HepG2 (cell line): ENCODE data around the gene SNX6. TPM values are rescaled to one million over a fixed set of nuclear protein-coding genes. Genes with fewer than 3 reads are reported as not detected.

Experiments used
- ADNP ChIP-seq: sonication (generic); formaldehyde crosslinking; IDR thresholded peaks from 2 replicates; pipeline ENCODE4 v1.4.0; 2020; ENCODE audit warnings: missing genetic modification reagents
- DPF2 ChIP-seq: sonication (generic); formaldehyde crosslinking; IDR thresholded peaks from 2 replicates; pipeline ENCODE4 v1.4.0; 2020; ENCODE audit warnings: mild to moderate bottlenecking, low read depth, missing genetic modification reagents, borderline replicate concordance
- FUBP1 ChIP-seq: sonication (generic); formaldehyde crosslinking; IDR thresholded peaks from 2 replicates; pipeline ENCODE4 v1.5.1; 2020; ENCODE audit warnings: missing genetic modification reagents, mild to moderate bottlenecking, borderline replicate concordance
- GFI1 ChIP-seq: sonication (generic); formaldehyde crosslinking; IDR thresholded peaks from 2 replicates; pipeline ENCODE4 v1.5.0; 2020; ENCODE audit warnings: missing genetic modification reagents, mild to moderate bottlenecking, borderline replicate concordance
- HNF1A ChIP-seq, 2 experiments: sonication (generic) in 1 of 2; formaldehyde crosslinking in 1 of 2; IDR thresholded peaks; 2 replicates each; pipeline versions ENCODE4 v1.4.0 to v1.6.1; 2016 to 2020; ENCODE audit warnings: borderline replicate concordance in 1 of 2, low read depth in 1 of 2, mild to moderate bottlenecking in 1 of 2, missing genetic modification reagents in 1 of 2
- POGZ ChIP-seq: sonication (generic); formaldehyde crosslinking; IDR thresholded peaks from 2 replicates; pipeline ENCODE4 v1.4.0; 2020; ENCODE audit warnings: mild to moderate bottlenecking, missing genetic modification reagents
- PRDM10 ChIP-seq: sonication (generic); formaldehyde crosslinking; IDR thresholded peaks from 2 replicates; pipeline ENCODE4 v1.4.0; 2020; ENCODE audit warnings: low read depth, missing genetic modification reagents
- SPEN ChIP-seq: sonication (generic); formaldehyde crosslinking; IDR thresholded peaks from 2 replicates; pipeline ENCODE4 v1.5.1; 2020; ENCODE audit warnings: low read depth, mild to moderate bottlenecking, missing genetic modification reagents
- SSRP1 ChIP-seq: IDR thresholded peaks from 2 replicates; pipeline ENCODE4 v1.6.1; 2016; ENCODE audit warnings: control low read depth
- TFE3 ChIP-seq: IDR thresholded peaks from 2 replicates; pipeline ENCODE4 v1.6.1; 2016
- ZNF280B ChIP-seq: sonication (generic); formaldehyde crosslinking; IDR thresholded peaks from 2 replicates; pipeline ENCODE4 v1.5.0; 2020; ENCODE audit warnings: missing genetic modification reagents, mild to moderate bottlenecking, borderline replicate concordance
- ZNF772 ChIP-seq: sonication (generic); formaldehyde crosslinking; IDR thresholded peaks from 2 replicates; pipeline ENCODE4 v1.5.0; 2020; ENCODE audit warnings: mild to moderate bottlenecking, missing genetic modification reagents
- ZNF776 ChIP-seq: sonication (generic); formaldehyde crosslinking; IDR thresholded peaks from 2 replicates; pipeline ENCODE4 v1.4.0; 2020; ENCODE audit warnings: mild to moderate bottlenecking, missing genetic modification reagents
- polyA plus RNA-seq, 8 experiments: library from polyadenylated mRNA; depleted of rRNA in 3 of 8; stranded (reverse) in 7 of 8; unstranded in 1 of 8; fragments of >200 nt; fragmentation: Illumina TruSeq in 4 of 8; extraction: Trizol in 4 of 8; gene quantifications; 2 replicates each; pipeline versions ENCODE4 v1.2.1 to v1.2.3, GENCODE V29; 2011 to 2016; ENCODE audit warnings: low read depth in 4 of 8, missing spikeins in 1 of 8, mixed read lengths in 1 of 8; ENCODE audit not compliant: insufficient read depth in 1 of 8
- total RNA-seq, 5 experiments: library from RNA; depleted of rRNA; stranded (reverse); fragments of >200 nt; fragmentation: Illumina TruSeq; extraction: Trizol; gene quantifications; 2 replicates each; pipeline ENCODE4 v1.2.3, GENCODE V29; 2016; ENCODE audit warnings: low read depth in 1 of 5

SNX6 gene
- total and polyA plus RNA-seq, 2 of the 13 experiments (the other 11 are each of a cell fraction or from before 2014, with no cell fraction given) = 92.3 to 169 TPM

- TF ChIP-seq ZNF772 (CRISPR knock-in tag) = peak; percentile 100
- peak; percentile 93 for TF ChIP-seq ZNF776 (CRISPR knock-in tag)
- peak; percentile 81 for TF ChIP-seq ADNP (CRISPR knock-in tag)
- peak; percentile 100 for TF ChIP-seq SPEN (CRISPR knock-in tag)
- peak; percentile 89 for TF ChIP-seq TFE3 (CRISPR knock-in tag)
- TF ChIP-seq POGZ = peak; percentile 98
- peak; percentile 92 for TF ChIP-seq PRDM10 (CRISPR knock-in tag)
- TF ChIP-seq GFI1 = no peak
- TF ChIP-seq FUBP1 = peak; percentile 59; the same call in 1 of the 2 replicates
- peak; percentile 47; the same call in 1 of the 2 replicates for TF ChIP-seq SSRP1 (CRISPR knock-in tag)
- peak; percentile 69; the same call in 1 of the 2 replicates for TF ChIP-seq DPF2
- TF ChIP-seq HNF1A (IDR thresholded peaks at IDR 0.05; ENCODE audit: low read depth) = no peak; the same call in 1 of the 2 replicates
- peak; percentile 92 for TF ChIP-seq HNF1A (CRISPR knock-in tag; IDR thresholded peaks at IDR 0.05; ENCODE audit: borderline replicate concordance)
- peak; percentile 96 for TF ChIP-seq ZNF280B (CRISPR knock-in tag)
These were observed 90.4 kb downstream of the SNX6 start, which contains the start of gene EAPP (continued) for GRCh38 chr14:34539407-34540180.
